ENCODE results near the gene QPCT. TPM values are rescaled to one million over a fixed set of nuclear protein-coding genes. Genes with fewer than 3 reads are reported as not detected.

The QPCT gene
- total RNA-seq, result 4.0 and 9.5 TPM in 2 replicates

DNA sequence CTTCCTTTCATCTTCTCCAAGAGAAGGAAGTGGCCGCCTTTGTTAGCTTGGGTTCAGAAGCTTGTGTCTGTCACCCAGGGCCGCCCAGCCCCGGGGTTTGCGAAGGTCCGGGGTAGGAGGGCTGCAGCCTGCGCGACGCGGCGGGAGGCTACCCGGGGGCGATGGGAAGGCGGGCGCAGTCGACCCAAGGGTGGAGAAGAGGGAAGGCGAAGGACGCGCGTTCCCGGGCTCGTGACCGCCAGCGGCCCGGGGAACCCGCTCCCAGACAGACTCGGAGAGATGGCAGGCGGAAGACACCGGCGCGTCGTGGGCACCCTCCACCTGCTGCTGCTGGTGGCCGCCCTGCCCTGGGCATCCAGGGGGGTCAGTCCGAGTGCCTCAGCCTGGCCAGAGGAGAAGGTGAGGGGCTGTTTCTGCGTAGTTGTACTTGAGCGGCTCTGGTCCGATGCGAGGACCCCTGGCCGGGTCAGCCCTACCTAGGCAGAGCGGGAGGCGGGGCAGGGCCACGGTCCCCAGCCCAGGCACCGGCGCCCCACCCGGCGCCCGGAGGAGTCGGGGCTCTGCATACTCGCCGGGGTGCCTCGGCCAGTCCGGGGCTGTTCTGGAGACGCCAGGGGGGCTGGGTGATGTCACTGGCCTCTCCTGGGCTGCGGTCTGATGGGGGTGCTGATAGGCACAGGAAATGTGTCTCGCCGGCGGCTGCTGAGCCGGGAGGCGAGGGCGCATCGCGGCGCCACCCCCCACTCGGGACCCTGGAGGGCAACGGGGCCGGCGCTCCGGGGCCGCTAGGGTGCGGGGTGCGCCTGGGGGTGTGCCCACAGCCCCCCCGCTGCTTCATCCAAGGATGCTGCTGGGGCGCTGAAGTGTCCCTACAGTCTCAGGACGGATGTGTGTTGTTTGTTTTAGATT lies at the start of gene QPCT:
TSS of gene QPCT (plus strand) at position 178 of the 909 bp plus-strand sequence. CDS start at position 280, 102 bp downstream.

DNA sequence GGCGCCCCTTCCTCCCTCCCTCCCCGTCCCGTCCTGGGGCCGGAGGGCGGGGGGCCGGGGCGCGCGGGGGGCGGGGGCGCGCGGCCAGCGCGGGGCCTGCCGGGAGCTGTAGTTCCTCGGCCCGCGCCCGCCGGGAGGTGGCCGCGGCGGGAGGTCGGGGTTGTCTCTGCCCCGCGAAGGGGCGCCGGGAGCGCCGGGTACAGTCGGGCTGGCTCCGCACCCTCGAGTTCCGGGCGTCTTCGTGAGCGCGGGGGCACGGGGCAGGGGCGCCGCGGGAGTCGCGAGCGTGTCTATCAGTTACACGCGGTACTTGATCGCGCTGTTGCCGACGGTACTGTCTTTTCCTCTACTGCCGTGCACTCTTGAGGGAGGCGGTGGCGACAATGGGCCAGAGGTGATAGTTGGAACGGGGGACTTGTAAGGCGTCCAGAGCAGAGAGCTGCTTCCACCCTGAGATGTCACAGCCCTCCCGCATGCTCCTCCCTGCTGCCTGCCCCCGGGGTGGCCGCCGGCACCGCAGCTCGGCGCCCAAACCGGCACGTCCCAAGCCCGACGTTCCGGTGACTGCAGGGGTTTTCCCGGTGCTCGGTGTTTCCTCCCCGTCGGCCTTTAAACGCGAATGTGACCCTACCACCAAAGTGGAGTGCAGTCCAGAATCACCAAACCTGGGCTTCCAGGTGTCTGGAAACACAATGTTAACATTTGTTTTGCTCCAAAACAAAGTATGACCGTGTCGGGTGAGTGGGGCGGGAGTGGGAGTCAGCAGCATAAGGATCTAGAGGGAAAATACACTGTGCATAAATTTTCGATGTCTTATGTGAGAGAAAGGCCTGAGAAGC lies 19.4 kb upstream of the QPCT start, which contains the start of gene PRKD3:
TSS of gene PRKD3 (minus strand) at position 48 of the 839 bp plus-strand sequence. CDS start 8,309 bp downstream, outside the sequence.

Other genes with a start within 250 kb of the QPCT start
- 19.3 and 22.7 TPM in 2 replicates for gene EIF2AK2, start 187.7 kb upstream of the QPCT start, total RNA-seq
- not detected in 2 replicates for gene SULT6B1, start 156.0 kb upstream of the QPCT start, total RNA-seq
- gene CEBPZOS, start 148.1 kb upstream of the QPCT start, total RNA-seq, result 9.1 and 9.4 TPM in 2 replicates
- gene CEBPZ, start 113.0 kb upstream of the QPCT start, total RNA-seq, result 40.1 and 56.1 TPM in 2 replicates
- 13.7 and 13.9 TPM in 2 replicates for gene NDUFAF7, start 113.0 kb upstream of the QPCT start, total RNA-seq
- 47.9 and 50.1 TPM in 2 replicates for gene PRKD3, start 19.8 kb upstream of the QPCT start, total RNA-seq